Muscle layer of colon (tissue), 2 donors: ENCODE measurements around the gene GSG1L.

ENCODE experiments used
- H3K27ac ChIP-seq: one replicate; pipeline ENCODE4 v1.7.0; 2013; ENCODE audit warnings: low read depth, mild to moderate bottlenecking, low read length, moderate library complexity
- H3K27me3 ChIP-seq, 2 donors: one replicate each; pipeline ENCODE4 v1.7.0; 2013; ENCODE audit warnings: low read length in 2 of 2, mild to moderate bottlenecking in 2 of 2; ENCODE audit not compliant: insufficient read depth in 2 of 2, control insufficient read depth in 1 of 2
- H3K36me3 ChIP-seq: one replicate; pipeline ENCODE4 v1.7.0; 2013; ENCODE audit warnings: mild to moderate bottlenecking, low read length; ENCODE audit not compliant: insufficient read depth
- H3K4me1 ChIP-seq: one replicate; pipeline ENCODE4 v1.7.0; 2013; ENCODE audit warnings: mild to moderate bottlenecking, low read length; ENCODE audit not compliant: insufficient read depth
- H3K4me3 ChIP-seq, 2 donors: one replicate each; pipeline ENCODE4 v1.7.0; 2013; ENCODE audit warnings: low read length in 2 of 2, low read depth in 1 of 2, mild to moderate bottlenecking in 1 of 2, moderate library complexity in 1 of 2
- H3K9ac ChIP-seq: one replicate; pipeline ENCODE4 v1.7.0; 2013; ENCODE audit warnings: low read length
- H3K9me3 ChIP-seq: one replicate; pipeline ENCODE4 v1.7.0; 2013; ENCODE audit warnings: mild to moderate bottlenecking, low read length
- donor health status: abdominal sarcoma.
- donor health status: Adenocarcinoma of cecum.

Gene GSG1L

DNA sequence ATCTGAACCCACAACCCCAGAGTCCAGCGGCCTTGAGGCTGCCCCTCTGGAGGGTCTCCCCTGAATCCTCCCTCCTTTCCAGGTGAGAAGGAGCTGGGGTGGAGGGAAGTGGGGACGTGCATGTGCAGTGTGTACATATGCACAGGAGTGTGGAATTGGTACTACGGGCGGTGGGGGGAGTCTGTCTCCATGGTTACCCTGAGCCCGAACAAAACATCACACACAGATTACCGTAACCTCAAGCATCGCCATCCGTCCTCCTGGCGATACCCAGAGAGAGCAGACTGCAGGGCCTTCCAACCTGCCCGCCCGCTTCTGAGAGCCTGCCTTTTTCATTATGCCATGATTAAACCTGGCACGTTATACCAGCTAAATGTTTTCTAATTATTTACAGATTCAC lies 25.1 kb downstream of the GSG1L start:
- no peaks in the 10 kb centered on the region for H3K36me3 ChIP-seq
- no peak overlapping the region for H3K4me3 ChIP-seq
- H3K27ac ChIP-seq = no peak overlapping the region
- H3K9me3 ChIP-seq = no peaks in the 10 kb centered on the region
- no peak overlapping the region for H3K9ac ChIP-seq
- H3K4me1 ChIP-seq = no peaks in the 10 kb centered on the region
- H3K27me3 ChIP-seq = no peaks in the 10 kb centered on the region

DNA sequence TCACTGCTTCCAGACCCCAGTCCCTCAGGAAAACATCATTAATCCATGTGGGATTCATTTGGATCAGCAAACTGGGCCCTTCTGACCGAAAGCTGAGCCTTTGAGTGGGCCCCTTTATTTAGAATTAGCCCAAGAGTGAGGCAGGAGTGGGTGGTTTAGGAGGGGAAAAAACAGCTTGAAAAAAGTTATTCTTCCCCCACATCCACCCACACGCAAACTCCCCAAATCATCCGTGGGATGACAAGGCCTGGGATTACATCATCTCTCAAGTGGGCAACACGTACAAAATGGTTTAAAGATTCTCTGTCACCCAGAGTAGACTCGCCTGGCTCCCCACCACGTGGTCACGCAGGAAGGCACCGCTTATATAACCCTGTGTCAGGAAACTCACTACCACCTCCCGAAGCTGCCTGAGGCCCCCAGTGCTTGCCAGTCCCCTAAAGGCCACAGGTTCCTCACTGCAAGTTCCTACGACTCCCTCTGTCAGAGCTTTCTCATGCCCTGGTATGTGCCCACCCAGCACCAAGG lies 27.6 kb downstream of the GSG1L start:
- Histone ChIP-seq H3K27ac (no peak overlapping the region), H3K36me3 (no peaks in the 10 kb centered on the region), H3K27me3 (no peaks in the 10 kb centered on the region), H3K4me1 (no peaks in the 10 kb centered on the region), H3K9ac (no peak overlapping the region), H3K9me3 (no peaks in the 10 kb centered on the region), H3K4me3 (no peak overlapping the region)

DNA sequence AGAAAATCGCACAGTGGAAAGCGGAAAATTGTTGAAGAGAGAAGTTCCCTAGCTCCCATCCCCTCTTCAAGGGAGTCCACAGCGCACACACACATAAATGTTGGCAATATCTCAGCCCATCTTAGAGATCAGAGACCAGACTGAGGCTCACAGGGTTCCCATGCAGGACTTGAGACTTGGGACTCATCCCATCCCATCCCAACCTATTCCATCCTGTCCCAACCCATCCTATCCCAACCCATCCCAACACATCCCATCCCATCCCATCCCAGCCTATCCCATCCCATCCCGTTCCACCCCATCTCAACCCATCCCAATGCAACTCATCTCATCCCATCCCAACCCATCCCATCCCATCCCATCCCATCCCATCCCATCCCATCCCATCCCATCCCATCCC lies 29.6 kb downstream of the GSG1L start:
- no peak overlapping the region for H3K27ac ChIP-seq
- H3K27me3 ChIP-seq = no peaks in the 10 kb centered on the region
- no peaks in the 10 kb centered on the region for H3K36me3 ChIP-seq
- H3K4me3 ChIP-seq = no peak overlapping the region
- H3K9me3 ChIP-seq = no peaks in the 10 kb centered on the region
- no peak overlapping the region for H3K9ac ChIP-seq
- no peaks in the 10 kb centered on the region for H3K4me1 ChIP-seq

DNA sequence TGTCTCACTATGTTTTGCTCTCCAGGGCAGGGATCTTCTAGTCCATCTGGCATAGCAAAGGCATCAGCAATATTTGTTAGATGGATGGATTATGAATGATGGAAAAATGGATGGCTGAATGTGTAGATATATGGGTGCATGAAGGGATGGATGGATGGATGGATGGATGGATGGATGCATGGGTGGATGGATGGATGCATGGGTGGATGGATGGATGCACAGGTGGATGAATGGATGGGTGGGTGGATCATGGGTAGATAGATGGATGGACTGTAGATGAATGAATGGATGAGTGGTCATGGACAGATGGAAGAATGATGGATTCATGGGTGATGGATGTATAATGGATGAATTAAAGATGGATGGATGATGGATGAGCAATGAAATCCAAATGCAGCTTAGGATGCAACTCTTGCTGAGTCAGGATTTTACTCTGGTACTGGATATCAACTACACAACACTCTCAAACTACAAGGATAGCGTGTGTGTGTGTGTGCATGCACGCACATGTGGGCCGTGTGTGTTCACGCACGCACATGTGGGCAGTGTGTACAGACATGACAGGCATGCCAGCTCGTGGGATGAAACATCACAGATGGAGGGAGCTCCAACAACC lies 34.0 kb downstream of the GSG1L start:
- Histone ChIP-seq H3K27me3 (no peaks in the 10 kb centered on the region), H3K36me3 (no peaks in the 10 kb centered on the region), H3K4me3 (no peak overlapping the region), H3K27ac (no peak overlapping the region), H3K4me1 (no peaks in the 10 kb centered on the region), H3K9me3 (no peaks in the 10 kb centered on the region), H3K9ac (no peak overlapping the region)

DNA sequence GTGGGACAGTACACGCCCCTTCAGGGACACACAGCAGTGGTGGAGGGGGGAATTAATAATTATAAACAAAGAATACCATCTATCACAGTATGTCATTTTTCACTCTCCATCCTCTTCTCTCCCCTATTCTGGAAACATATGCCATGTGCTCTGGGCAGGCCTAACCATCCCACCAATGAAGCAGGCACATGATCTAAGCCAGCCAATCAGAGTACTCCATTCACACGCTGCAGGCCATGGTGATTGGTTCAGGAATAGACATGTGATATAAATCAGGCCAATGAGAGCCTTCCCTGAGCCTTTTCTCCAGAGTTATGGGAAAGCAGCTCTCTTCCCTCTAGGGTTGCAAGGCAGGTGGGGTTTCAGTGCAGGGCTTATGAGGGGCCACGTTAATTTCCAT lies 36.5 kb downstream of the GSG1L start:
- no peaks in the 10 kb centered on the region for H3K36me3 ChIP-seq

DNA sequence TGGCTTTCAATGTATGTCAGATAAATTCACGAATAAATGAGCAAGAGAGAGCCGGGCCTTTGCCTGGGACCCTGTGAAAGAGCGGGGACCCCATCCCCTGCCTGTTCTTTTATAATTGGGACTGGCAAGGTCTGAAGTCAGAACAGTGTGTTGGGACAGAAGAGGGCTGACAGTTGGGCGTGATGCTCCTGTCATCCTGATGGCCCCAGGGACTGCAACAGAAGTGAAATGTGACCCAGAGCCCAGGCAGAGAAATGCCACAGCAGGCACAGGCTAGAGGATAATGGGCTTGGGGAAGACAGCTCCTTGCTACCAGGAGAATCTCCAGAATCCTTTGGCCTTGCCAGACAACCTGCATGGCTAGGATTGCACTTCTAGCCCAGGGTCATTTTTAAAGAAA lies 37.9 kb downstream of the GSG1L start:
- no peak overlapping the region for H3K4me3 ChIP-seq
- H3K36me3 ChIP-seq = no peaks in the 10 kb centered on the region
- no peaks in the 10 kb centered on the region for H3K9me3 ChIP-seq
- no peaks in the 10 kb centered on the region for H3K27me3 ChIP-seq
- H3K4me1 ChIP-seq = no peaks in the 10 kb centered on the region
- no peak overlapping the region for H3K27ac ChIP-seq
- no peak overlapping the region for H3K9ac ChIP-seq

More for the DNA sequence above, 36.5 kb downstream of the GSG1L start:
- Histone ChIP-seq H3K27ac (no peak overlapping the region), H3K4me3 (no peak overlapping the region), H3K27me3 (no peaks in the 10 kb centered on the region), H3K9me3 (no peaks in the 10 kb centered on the region), H3K4me1 (no peaks in the 10 kb centered on the region), H3K9ac (no peak overlapping the region)

DNA sequence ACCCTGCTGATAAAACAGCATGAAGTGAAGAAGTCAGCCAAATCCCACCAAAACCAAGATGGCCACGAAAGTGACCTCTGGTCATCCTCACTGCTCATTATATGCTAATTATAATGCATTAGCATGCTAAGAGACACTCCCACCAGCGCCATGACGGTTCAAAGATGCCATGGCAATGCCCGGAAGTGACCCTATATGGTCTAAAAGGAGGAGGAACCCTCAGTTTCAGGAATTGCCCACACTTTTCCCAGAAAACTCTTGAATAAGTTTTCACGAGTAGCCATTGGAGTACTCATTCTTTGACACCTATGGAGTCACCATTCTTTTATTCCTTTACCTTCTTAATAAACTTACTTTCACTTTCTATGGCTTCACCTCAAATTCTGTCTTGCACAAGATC lies 44.3 kb downstream of the GSG1L start:
- Histone ChIP-seq H3K36me3 (no peaks in the 10 kb centered on the region), H3K27ac (no peak overlapping the region), H3K27me3 (no peaks in the 10 kb centered on the region), H3K4me1 (no peaks in the 10 kb centered on the region), H3K9me3 (no peaks in the 10 kb centered on the region), H3K4me3 (no peak overlapping the region), H3K9ac (no peak overlapping the region)

DNA sequence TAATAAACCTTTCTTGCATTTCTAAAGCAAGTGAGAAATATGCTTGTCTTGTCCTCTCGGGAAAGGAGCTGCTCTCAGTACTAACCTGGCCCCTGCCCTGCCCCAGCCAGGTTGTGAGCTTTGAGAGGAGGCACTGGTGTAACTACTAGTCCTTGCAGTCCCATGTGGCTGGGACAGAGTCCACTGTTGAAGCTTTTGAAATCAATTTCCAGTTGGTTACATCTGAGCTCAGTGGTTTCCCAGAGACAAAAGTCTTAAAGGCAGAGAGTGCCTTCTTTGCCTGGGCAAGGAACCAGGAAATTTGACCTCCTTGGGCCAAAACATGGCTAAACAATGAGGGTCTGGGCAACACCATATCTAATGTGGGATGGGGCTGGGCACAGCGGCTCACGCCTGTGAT lies 48.7 kb downstream of the GSG1L start:
- Histone ChIP-seq H3K9me3 (no peaks in the 10 kb centered on the region), H3K4me1 (no peaks in the 10 kb centered on the region), H3K36me3 (no peaks in the 10 kb centered on the region), H3K4me3 (no peak overlapping the region), H3K9ac (no peak overlapping the region), H3K27me3 (no peaks in the 10 kb centered on the region), H3K27ac (no peak overlapping the region)

DNA sequence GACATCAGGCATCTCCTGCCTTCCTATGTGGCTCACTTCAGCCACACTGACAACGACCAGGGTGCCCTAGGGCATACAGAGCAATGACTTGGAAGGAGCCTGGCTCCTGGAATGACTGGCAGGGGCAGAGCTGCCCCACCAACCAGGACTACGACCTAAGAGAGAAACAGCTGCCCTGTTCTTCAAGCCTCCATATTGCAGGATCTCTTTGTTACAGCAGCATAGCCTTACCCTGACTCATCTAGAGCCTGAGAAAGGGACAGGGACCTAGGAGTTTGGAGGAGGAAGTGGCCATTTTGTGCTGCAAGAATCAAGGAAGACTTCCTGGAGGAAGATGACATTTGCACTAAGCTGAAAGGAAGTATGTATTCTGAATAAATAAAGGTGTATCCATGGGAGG lies 49.6 kb downstream of the GSG1L start:
- no peaks in the 10 kb centered on the region for H3K4me1 ChIP-seq
- no peak overlapping the region for H3K4me3 ChIP-seq
- H3K27me3 ChIP-seq = no peaks in the 10 kb centered on the region
- H3K9ac ChIP-seq = no peak overlapping the region
- no peak overlapping the region for H3K27ac ChIP-seq
- H3K9me3 ChIP-seq = no peaks in the 10 kb centered on the region
- no peaks in the 10 kb centered on the region for H3K36me3 ChIP-seq

DNA sequence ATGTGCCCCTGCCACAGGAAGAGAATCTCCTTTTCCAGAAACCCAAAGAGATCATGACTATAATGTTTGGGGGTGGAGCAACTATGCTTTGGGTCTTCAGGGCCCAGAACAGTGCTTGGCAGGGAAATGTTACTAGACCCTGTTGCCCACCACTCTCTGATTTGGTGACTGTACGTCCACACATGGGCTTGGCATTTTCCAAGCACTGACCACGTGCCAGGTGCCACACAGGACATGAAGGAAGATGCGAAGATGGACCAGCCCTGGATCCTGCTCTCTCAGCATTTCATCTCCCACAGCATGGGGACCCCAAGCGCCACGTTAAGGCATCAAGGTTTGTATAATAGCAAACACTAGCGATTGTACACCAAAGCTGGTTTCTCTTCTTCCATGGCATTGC lies 50.1 kb downstream of the GSG1L start:
- H3K36me3 ChIP-seq = no peaks in the 10 kb centered on the region
- no peaks in the 10 kb centered on the region for H3K4me1 ChIP-seq
- no peak overlapping the region for H3K27ac ChIP-seq
- H3K27me3 ChIP-seq = no peaks in the 10 kb centered on the region
- H3K9me3 ChIP-seq = no peaks in the 10 kb centered on the region
- no peak overlapping the region for H3K4me3 ChIP-seq
- no peak overlapping the region for H3K9ac ChIP-seq

DNA sequence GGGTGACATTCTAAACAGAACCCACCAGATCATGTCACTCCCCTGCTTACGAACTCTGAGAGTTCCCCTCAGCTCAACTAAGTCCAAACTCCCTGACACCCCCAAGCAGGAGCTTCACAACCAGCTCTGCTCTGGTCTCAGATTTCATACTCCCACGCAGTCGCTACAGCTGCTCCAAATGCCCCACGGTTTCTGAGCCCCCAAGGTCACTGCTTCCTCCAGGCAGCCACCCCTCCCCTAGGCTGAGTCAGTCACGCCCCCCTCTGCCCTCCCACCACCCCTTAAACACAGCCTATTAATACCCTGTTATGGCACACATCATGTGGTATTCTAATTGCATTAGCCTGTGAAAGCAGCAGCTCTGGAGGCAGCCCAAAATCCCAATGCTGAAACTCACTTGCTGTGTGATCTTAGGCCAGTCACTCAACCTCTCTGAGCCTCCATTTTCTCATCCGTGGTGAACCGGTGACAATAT lies 51.5 kb downstream of the GSG1L start:
- Histone ChIP-seq H3K9ac (no peak overlapping the region), H3K36me3 (no peaks in the 10 kb centered on the region), H3K9me3 (no peaks in the 10 kb centered on the region), H3K27me3 (no peaks in the 10 kb centered on the region), H3K4me1 (no peaks in the 10 kb centered on the region), H3K27ac (no peak overlapping the region), H3K4me3 (no peak overlapping the region)

DNA sequence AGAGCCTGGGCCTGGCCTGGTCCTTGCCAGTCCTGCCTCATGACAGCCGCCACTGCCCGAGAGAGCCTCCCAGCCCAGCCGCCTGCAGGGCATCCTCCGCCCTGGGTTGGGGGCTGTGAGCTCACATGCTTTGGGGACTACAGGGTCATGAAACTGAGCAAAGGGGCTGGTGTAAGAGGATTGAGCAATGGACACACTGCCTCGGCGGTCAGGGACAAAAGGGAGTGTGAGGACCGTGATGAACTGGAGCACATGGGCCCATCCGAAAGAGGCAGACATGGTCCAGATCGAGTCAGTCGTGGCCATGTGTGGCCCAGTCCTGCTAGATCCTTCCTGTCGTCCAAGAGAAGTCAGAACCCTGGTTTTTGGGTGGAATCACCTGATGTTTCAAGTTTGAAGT lies 52.3 kb downstream of the GSG1L start:
- Histone ChIP-seq H3K27ac (no peak overlapping the region), H3K36me3 (no peaks in the 10 kb centered on the region), H3K9me3 (no peaks in the 10 kb centered on the region), H3K4me3 (no peak overlapping the region), H3K27me3 (no peaks in the 10 kb centered on the region), H3K4me1 (no peaks in the 10 kb centered on the region), H3K9ac (no peak overlapping the region)
